Right lobe of liver (tissue), 4 donors: ENCODE results near the gene FOXC1.

Experiments used
- CTCF ChIP-seq, 4 donors: fragments of 200-600 bp in 3 of 4; fragments of 450-650 bp in 1 of 4; IDR thresholded peaks; one replicate each; pipeline versions ENCODE4 v1.5.1 to v1.8.0; 2016 to 2022; ENCODE audit warnings: antibody characterized with exemption in 4 of 4, mild to moderate bottlenecking in 2 of 4
- POLR2A ChIP-seq: fragments of 450-650 bp; IDR thresholded peaks from one replicate; pipeline ENCODE4 v1.6.1; 2017; ENCODE audit warnings: antibody characterized with exemption, mild to moderate bottlenecking
- donor health status: DM: no; HTN: no; CAD: no.
- donor health status: DM: no; HTN: no; CAD: no.
- donor health status: DM: no; HTN: yes; CAD: no.

- TF ChIP-seq CTCF (IDR thresholded peaks at IDR 0.05) (no peak), POLR2A (no peak)
These were observed 22.8 kb upstream of the FOXC1 start for GRCh38 chr6:1586861-1587450.
